Gastroesophageal sphincter (tissue), 4 donors: ENCODE measurements around the gene CLSTN2. TPM values are rescaled to one million over a fixed set of nuclear protein-coding genes. Genes with fewer than 3 reads are reported as not detected.

ENCODE experiments used
- ATAC-seq: fragments of 150-250 bp; one replicate; pipeline ENCODE4 v1.9.1; 2016; ENCODE audit warnings: mild to moderate bottlenecking, moderate library complexity
- H3K27ac ChIP-seq, 4 donors: fragments of 200-600 bp; sonication (generic) in 3 of 4; 1 replicate in 3 of 4; 2 replicates in 1 of 4; pipeline ENCODE4 v1.5.1; 2016 to 2019
- H3K27me3 ChIP-seq: fragments of 200-600 bp; sonication (generic); one replicate; pipeline ENCODE4 v1.5.1; 2019
- H3K36me3 ChIP-seq, 2 donors: fragments of 200-600 bp; sonication (generic); one replicate each; pipeline ENCODE4 v1.5.1; 2019; ENCODE audit warnings: control low read depth in 1 of 2
- H3K4me1 ChIP-seq, 3 donors: fragments of 200-600 bp; sonication (generic); 1 replicate in 2 of 3; 2 replicates in 1 of 3; pipeline ENCODE4 v1.5.1; 2016 to 2019; ENCODE audit warnings: control low read depth in 2 of 3
- H3K4me3 ChIP-seq, 2 donors: fragments of 200-600 bp; sonication (generic); one replicate each; pipeline ENCODE4 v1.5.1; 2019; ENCODE audit warnings: mild to moderate bottlenecking in 1 of 2, moderate library complexity in 1 of 2
- H3K9me3 ChIP-seq, 3 donors: fragments of 200-600 bp; sonication (generic); one replicate each; pipeline ENCODE4 v1.5.1; 2017 to 2019; ENCODE audit warnings: control low read depth in 2 of 3
- CTCF ChIP-seq, 4 experiments: fragments of 200-600 bp in 2 of 4; fragments of 450-650 bp in 2 of 4; sonication (generic) in 1 of 4; IDR thresholded peaks; one replicate each; pipeline ENCODE4 v1.5.1; 2017 to 2019; ENCODE audit warnings: antibody characterized with exemption in 4 of 4, mild to moderate bottlenecking in 2 of 4, moderate library complexity in 2 of 4
- EP300 ChIP-seq: sonication (generic); formaldehyde crosslinking; IDR thresholded peaks from one replicate; pipeline ENCODE4 v1.6.1; 2017; ENCODE audit warnings: antibody characterized with exemption, mild to moderate bottlenecking
- POLR2A ChIP-seq, 2 donors: fragments of 450-650 bp; IDR thresholded peaks; one replicate each; pipeline ENCODE4 v1.6.1; 2017; ENCODE audit warnings: antibody characterized with exemption in 2 of 2, mild to moderate bottlenecking in 2 of 2, moderate library complexity in 1 of 2
- POLR2AphosphoS5 ChIP-seq: sonication (generic); formaldehyde crosslinking; IDR thresholded peaks from one replicate; pipeline ENCODE4 v1.6.1; 2017; ENCODE audit warnings: antibody characterized with exemption
- WGBS, 2 donors: methylation state at CpG; one replicate each; pipeline ENCODE4 v1.1.5; 2018; ENCODE audit warnings: low coverage in 1 of 2; 5-methylcytosine and 5-hydroxymethylcytosine counted together
- total RNA-seq, 4 donors: library from RNA; depleted of rRNA; stranded (reverse); fragments of >200 nt; gene quantifications; one replicate each; pipeline ENCODE4 v1.1.0, GENCODE V29; 2016

Gene CLSTN2
- total RNA-seq, 4 donors from 2014 or later, result 6.6 to 9.7 (median 7.7) TPM

- no peak for ATAC-seq
- Histone ChIP-seq H3K27ac (no peak overlapping the region), H3K4me1 (no peaks in the 10 kb centered on the region), H3K9me3 (no peaks in the 10 kb centered on the region), H3K4me3 (no peak overlapping the region), H3K36me3 (no peaks in the 10 kb centered on the region), H3K27me3 (no peaks in the 10 kb centered on the region)
- no peak for TF ChIP-seq EP300
- no peak for TF ChIP-seq POLR2A (IDR thresholded peaks at IDR 0.05)
- TF ChIP-seq CTCF (IDR thresholded peaks at IDR 0.05), result no peak
- TF ChIP-seq POLR2AphosphoS5, result no peak
- WGBS, 2 donors, result 68 to 89% methylated on average over 1 to 2 of the region's 2 CpGs
These were observed 617.4 kb downstream of the CLSTN2 start for GRCh38 chr3:140552403-140552802.

- H3K4me1 ChIP-seq, result no peaks in the 10 kb centered on the region
- TF ChIP-seq EP300 (no peak), CTCF (IDR thresholded peaks at IDR 0.05) (no peak), POLR2A (IDR thresholded peaks at IDR 0.05) (no peak), POLR2AphosphoS5 (no peak)
- no peaks in the 10 kb centered on the region for H3K9me3 ChIP-seq
- H3K4me3 ChIP-seq, result no peak overlapping the region
- no peak overlapping the region for H3K27ac ChIP-seq
- no peak for ATAC-seq
- WGBS, 2 donors, result 92 to 100% methylated on average over 4 to 5 of the region's 5 CpGs
- H3K36me3 ChIP-seq, result no peaks in the 10 kb centered on the region
- H3K27me3 ChIP-seq, result no peaks in the 10 kb centered on the region
These were observed 617.9 kb downstream of the CLSTN2 start for GRCh38 chr3:140552898-140553297.

- H3K9me3 ChIP-seq, result no peaks in the 10 kb centered on the region
- no peaks in the 10 kb centered on the region for H3K4me1 ChIP-seq
- TF ChIP-seq POLR2AphosphoS5 (no peak), CTCF (IDR thresholded peaks at IDR 0.05) (no peak), EP300 (no peak), POLR2A (IDR thresholded peaks at IDR 0.05) (no peak)
- no peak for ATAC-seq
- 80 to 89% methylated on average over 1 to 4 of the region's 4 CpGs for WGBS, 2 donors
- H3K4me3 ChIP-seq, result no peak overlapping the region
- no peak overlapping the region for H3K27ac ChIP-seq
- H3K27me3 ChIP-seq, result no peaks in the 10 kb centered on the region
- H3K36me3 ChIP-seq, result no peaks in the 10 kb centered on the region
These were observed 618.6 kb downstream of the CLSTN2 start for GRCh38 chr3:140553591-140553990.

- ATAC-seq, result no peak
- 50 to 70% methylated on average over 1 to 3 of the region's 3 CpGs for WGBS, 2 donors
- TF ChIP-seq POLR2AphosphoS5 (no peak), CTCF (IDR thresholded peaks at IDR 0.05) (no peak), EP300 (no peak), POLR2A (IDR thresholded peaks at IDR 0.05) (no peak)
These were observed 620.7 kb downstream of the CLSTN2 start for GRCh38 chr3:140555666-140556065.

GRCh38 chr3:140557476-140557875 is 622.5 kb downstream of the CLSTN2 start:
- no peak overlapping the region for H3K27ac ChIP-seq
- no peaks in the 10 kb centered on the region for H3K36me3 ChIP-seq
- H3K27me3 ChIP-seq, result no peaks in the 10 kb centered on the region
- H3K4me3 ChIP-seq, result no peak overlapping the region
- no peak for ATAC-seq
- no peaks in the 10 kb centered on the region for H3K9me3 ChIP-seq
- 73 to 76% methylated on average over 2 of the region's 4 CpGs for WGBS, 2 donors
- H3K4me1 ChIP-seq, result no peaks in the 10 kb centered on the region
- no peak for TF ChIP-seq CTCF (IDR thresholded peaks at IDR 0.05)
- TF ChIP-seq POLR2AphosphoS5, result no peak
- no peak for TF ChIP-seq EP300
- TF ChIP-seq POLR2A (IDR thresholded peaks at IDR 0.05), result no peak

More at GRCh38 chr3:140555666-140556065, 620.7 kb downstream of the CLSTN2 start:
- no peaks in the 10 kb centered on the region for H3K9me3 ChIP-seq
- no peak overlapping the region for H3K4me3 ChIP-seq
- no peak overlapping the region for H3K27ac ChIP-seq
- no peaks in the 10 kb centered on the region for H3K36me3 ChIP-seq
- H3K27me3 ChIP-seq, result no peaks in the 10 kb centered on the region
- H3K4me1 ChIP-seq, result no peaks in the 10 kb centered on the region
